Mesothelial cell of epicardium (in vitro differentiated cells): ENCODE measurements around the gene URB1. TPM values are rescaled to one million over a fixed set of nuclear protein-coding genes. Genes with fewer than 3 reads are reported as not detected.
"Not testable (repeated sequence)": the region's sequence is repeated elsewhere in the genome, so short reads cannot be mapped to it uniquely, and the experiment has no call there.

Experiments
- DNase-seq, 2 experiments: peaks; one replicate each; pipeline ENCODE4 v3.0.0; 2021; ENCODE audit warnings: low spot score in 2 of 2; ENCODE audit not compliant: unreplicated experiment in 2 of 2
- H3K27ac Mint-ChIP-seq: 2 replicates; pipeline ENCODE4 v1.8.0; 2021; ENCODE audit warnings: mixed read lengths
- H3K27me3 Mint-ChIP-seq: 2 replicates; pipeline ENCODE4 v1.8.0; 2021; ENCODE audit warnings: low read depth, mixed read lengths
- H3K36me3 Mint-ChIP-seq: 2 replicates; pipeline ENCODE4 v1.8.0; 2021; ENCODE audit warnings: mixed read lengths
- H3K4me1 Mint-ChIP-seq: 2 replicates; pipeline ENCODE4 v1.8.0; 2021; ENCODE audit warnings: mixed read lengths
- H3K4me3 Mint-ChIP-seq: 2 replicates; pipeline ENCODE4 v1.8.0; 2021; ENCODE audit warnings: mild to moderate bottlenecking, moderate library complexity, mixed read lengths
- H3K9me3 Mint-ChIP-seq: 2 replicates; pipeline ENCODE4 v1.8.0; 2021; ENCODE audit warnings: mixed read lengths
- total RNA-seq: library from RNA; stranded (reverse); gene quantifications from 3 replicates; pipeline ENCODE4 v1.2.1, GENCODE V29; 2021
- TF ChIP-seq, protein P1 (sequence below): fragments of 200-600 bp; sonication (generic); IDR thresholded peaks from one replicate; pipeline ENCODE4 v1.5.0; 2021; ENCODE audit warnings: antibody characterized with exemption; ENCODE audit not compliant: unreplicated experiment

Gene URB1
- total RNA-seq, 1 donor from 2014 or later, result 21.8 TPM

DNA sequence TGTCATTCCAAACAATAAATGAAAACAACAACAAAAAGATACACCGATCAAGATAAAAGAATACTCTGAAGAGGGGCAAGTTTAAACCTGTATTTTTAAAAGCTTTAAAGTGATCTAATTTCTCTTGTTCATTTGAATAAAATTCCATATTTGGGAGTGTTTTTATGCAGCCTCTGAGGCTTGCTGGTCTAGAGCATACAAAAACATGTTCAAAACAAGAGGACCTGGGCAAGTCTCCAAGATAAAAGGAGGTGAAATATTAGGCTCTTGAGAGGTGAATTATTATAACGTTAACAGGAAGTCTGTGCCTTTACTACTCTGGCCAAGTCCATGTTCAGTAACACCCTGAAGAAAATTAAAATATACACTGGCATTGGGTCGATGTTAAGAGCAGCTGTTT, 20.1 kb downstream of the URB1 start:
- TF ChIP-seq, protein P1, sequence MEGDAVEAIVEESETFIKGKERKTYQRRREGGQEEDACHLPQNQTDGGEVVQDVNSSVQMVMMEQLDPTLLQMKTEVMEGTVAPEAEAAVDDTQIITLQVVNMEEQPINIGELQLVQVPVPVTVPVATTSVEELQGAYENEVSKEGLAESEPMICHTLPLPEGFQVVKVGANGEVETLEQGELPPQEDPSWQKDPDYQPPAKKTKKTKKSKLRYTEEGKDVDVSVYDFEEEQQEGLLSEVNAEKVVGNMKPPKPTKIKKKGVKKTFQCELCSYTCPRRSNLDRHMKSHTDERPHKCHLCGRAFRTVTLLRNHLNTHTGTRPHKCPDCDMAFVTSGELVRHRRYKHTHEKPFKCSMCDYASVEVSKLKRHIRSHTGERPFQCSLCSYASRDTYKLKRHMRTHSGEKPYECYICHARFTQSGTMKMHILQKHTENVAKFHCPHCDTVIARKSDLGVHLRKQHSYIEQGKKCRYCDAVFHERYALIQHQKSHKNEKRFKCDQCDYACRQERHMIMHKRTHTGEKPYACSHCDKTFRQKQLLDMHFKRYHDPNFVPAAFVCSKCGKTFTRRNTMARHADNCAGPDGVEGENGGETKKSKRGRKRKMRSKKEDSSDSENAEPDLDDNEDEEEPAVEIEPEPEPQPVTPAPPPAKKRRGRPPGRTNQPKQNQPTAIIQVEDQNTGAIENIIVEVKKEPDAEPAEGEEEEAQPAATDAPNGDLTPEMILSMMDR, result no peak
- H3K9me3 Mint-ChIP-seq, result no peaks in the 10 kb centered on the region

DNA sequence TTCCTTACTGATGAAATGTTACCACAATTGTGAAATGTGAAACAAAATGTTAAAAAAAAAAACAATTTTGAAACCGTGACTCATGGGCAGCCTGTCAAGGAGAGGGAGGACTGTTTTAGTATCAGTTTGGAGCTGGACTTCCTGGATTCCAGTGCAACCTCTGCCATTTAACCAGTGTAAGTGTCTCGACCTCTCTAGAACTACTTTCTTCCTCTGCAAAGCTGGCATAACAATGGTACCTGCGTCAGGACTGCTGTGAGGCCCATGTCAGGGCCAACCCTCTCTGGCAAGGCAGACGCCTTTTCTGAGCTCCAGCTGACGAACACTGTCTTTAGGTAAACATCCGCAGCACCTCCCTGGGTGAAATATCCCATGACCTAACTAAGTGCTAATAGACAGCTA, 20.9 kb downstream of the URB1 start:
- no peak for DNase-seq
- Mint-ChIP-seq H3K27me3 (no peaks in the 10 kb centered on the region), H3K36me3 (peaks cover 32% of the 10 kb centered on the region), H3K4me3 (no peak overlapping the region), H3K9me3 (no peaks in the 10 kb centered on the region), H3K4me1 (peaks cover 18% of the 10 kb centered on the region), H3K27ac (peak overlapping the region; percentile 62)
- TF ChIP-seq, protein P1, result no peak

More for the DNA sequence above, 20.1 kb downstream of the URB1 start:
- Mint-ChIP-seq H3K27ac (peak overlapping the region; percentile 71), H3K4me1 (peaks cover 18% of the 10 kb centered on the region), H3K27me3 (no peaks in the 10 kb centered on the region), H3K36me3 (peaks cover 26% of the 10 kb centered on the region), H3K4me3 (no peak overlapping the region)
- DNase-seq, result no peak

DNA sequence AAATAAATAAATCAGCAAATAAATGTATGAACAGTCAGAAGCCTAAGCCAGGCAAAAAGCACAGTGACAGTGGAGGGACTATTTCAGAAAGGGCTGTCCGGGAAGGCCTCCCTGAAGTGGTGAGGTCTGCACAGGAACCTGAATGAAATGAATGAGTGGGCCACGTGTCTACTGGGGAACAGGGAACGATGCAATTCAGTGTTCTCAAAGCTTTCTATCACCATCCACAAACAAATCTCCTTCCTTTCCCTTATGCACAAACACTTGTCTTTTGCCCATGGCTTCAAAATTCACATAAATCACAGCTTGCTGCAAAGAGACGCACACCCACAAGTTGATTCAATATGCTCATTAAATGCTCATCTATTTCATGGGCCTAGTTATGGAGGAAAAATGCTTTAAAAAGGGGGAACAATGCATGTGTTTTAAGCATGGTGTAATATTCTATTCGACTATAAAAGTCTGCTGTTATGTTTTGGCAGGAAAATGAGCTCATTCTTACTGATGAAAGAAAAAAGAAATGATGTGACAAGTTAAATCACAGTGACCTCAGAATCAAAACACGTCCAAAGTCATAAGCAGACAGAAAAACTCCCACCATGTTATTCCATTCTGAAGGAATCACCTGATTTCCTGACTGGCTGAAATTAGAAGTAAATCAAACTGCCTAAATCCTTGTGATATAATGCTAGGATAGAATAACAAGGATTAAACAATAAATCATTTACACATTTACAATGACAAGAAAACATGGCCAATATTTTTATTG, 21.6 kb downstream of the URB1 start:
- no peaks in the 10 kb centered on the region for H3K27me3 Mint-ChIP-seq
- H3K9me3 Mint-ChIP-seq, result no peaks in the 10 kb centered on the region
- peaks cover 18% of the 10 kb centered on the region for H3K4me1 Mint-ChIP-seq
- peaks cover 28% of the 10 kb centered on the region for H3K36me3 Mint-ChIP-seq
- H3K27ac Mint-ChIP-seq, result peak overlapping the region; percentile 6
- DNase-seq, result no peak
- H3K4me3 Mint-ChIP-seq, result no peak overlapping the region
- TF ChIP-seq, protein P1, result no peak

DNA sequence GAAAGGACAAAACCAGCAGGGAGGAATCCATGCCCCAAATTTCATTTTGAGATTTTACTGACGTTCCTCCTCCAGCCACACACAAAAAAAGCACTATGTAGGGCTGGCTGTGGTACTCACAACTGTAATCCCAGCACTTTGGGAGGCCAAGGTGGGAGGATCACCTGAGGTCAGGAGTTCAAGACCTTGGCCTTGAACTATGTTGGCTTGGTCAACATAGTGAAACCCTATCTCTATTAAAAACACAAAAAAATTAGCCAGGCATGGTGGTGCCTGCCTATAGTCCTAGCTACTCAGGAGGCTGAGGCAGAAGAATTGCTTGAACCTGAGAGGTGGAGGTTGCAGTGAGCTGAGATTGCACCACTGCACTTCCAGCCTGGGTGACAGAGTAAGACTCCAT, 23.9 kb downstream of the URB1 start:
- H3K9me3 Mint-ChIP-seq, H3K4me3 Mint-ChIP-seq, DNase-seq, H3K27me3 Mint-ChIP-seq, H3K27ac Mint-ChIP-seq: not testable (repeated sequence)
- Mint-ChIP-seq H3K4me1 (peaks cover 18% of the 10 kb centered on the region), H3K36me3 (peaks cover 37% of the 10 kb centered on the region)

DNA sequence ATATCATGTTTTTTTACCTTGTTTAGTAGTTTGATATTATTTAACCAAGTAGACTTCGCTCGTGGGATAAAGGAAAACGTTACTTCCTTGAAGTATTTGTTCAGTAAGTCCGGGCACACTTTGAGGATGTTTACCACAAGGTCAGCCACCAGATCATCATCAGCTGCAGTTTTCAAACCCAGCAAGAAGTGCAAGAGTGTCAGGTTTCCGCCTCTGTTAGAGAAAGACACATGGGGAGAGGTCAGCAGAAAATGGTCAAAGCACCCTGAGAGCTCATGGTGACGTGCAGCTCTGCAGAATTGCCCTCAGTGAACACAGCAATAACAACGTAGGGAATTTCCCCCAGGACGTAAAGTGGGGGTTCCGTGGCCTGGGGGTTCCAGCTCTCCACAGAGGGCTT, 24.4 kb downstream of the URB1 start:
- TF ChIP-seq, protein P1, result no peak
- peaks cover 18% of the 10 kb centered on the region for H3K4me1 Mint-ChIP-seq
- H3K4me3 Mint-ChIP-seq, result no peak overlapping the region
- H3K27ac Mint-ChIP-seq, result no peak overlapping the region
- H3K36me3 Mint-ChIP-seq, result peaks cover 38% of the 10 kb centered on the region
- no peaks in the 10 kb centered on the region for H3K9me3 Mint-ChIP-seq
- no peak for DNase-seq
- no peaks in the 10 kb centered on the region for H3K27me3 Mint-ChIP-seq

DNA sequence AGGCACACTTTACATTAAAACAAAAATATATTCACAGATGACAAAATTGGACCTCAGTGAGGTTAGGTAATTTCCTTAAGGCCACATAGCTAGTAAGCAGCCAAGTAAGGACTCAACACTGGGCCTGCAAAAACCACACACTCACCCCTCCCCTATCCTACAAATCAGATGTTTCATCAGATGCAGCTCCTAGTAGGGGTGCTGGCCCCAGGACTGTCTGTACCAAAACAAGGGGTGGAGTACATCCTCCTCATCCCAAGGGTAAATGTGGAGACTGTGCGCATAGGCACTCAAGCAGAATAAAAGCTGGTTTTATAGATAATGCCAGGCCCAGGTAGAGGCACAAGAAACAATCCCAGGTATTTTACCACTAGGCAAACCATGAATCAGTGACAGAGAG, 25.7 kb downstream of the URB1 start:
- Mint-ChIP-seq H3K9me3 (no peaks in the 10 kb centered on the region), H3K27ac (no peak overlapping the region), H3K36me3 (peaks cover 37% of the 10 kb centered on the region), H3K4me1 (peaks cover 10% of the 10 kb centered on the region), H3K4me3 (no peak overlapping the region), H3K27me3 (no peaks in the 10 kb centered on the region)
- no peak for DNase-seq
- TF ChIP-seq, protein P1, result no peak
